Ovary (tissue), 9 donors: ENCODE data around the gene KCNMA1. TPM values are rescaled to one million over a fixed set of nuclear protein-coding genes. Genes with fewer than 3 reads are reported as not detected.

Experiments used
- DNase-seq, 5 donors: peaks; one replicate each; pipeline ENCODE4 v3.0.0-alpha.2; 2019 to 2020
- H3K27ac ChIP-seq, 2 donors: fragments of 200-600 bp; one replicate each; pipeline versions ENCODE4 v1.5.1 to v1.8.0; 2019 to 2022
- H3K27me3 ChIP-seq: fragments of 200-600 bp; one replicate; pipeline ENCODE4 v1.8.0; 2022
- H3K36me3 ChIP-seq: fragments of 200-600 bp; sonication (generic); one replicate; pipeline ENCODE4 v1.5.1; 2019
- H3K4me1 ChIP-seq: one replicate; pipeline ENCODE4 v1.8.1; 2013; ENCODE audit warnings: mild to moderate bottlenecking, moderate library complexity; ENCODE audit not compliant: insufficient read depth
- H3K4me3 ChIP-seq: fragments of 200-600 bp; sonication (generic); one replicate; pipeline ENCODE4 v1.5.1; 2017
- H3K9me3 ChIP-seq, 2 donors: fragments of 200-600 bp in 1 of 2; sonication (generic) in 1 of 2; one replicate each; pipeline versions ENCODE4 v1.5.1 to v1.8.1; 2013 to 2019; ENCODE audit warnings: mild to moderate bottlenecking in 1 of 2, moderate library complexity in 1 of 2
- CTCF ChIP-seq, 3 donors: fragments of 450-650 bp in 2 of 3; fragments of 200-600 bp in 1 of 3; IDR thresholded peaks; one replicate each; pipeline versions ENCODE4 v1.5.1 to v1.8.0; 2016 to 2022; ENCODE audit warnings: antibody characterized with exemption in 3 of 3, mild to moderate bottlenecking in 1 of 3
- EP300 ChIP-seq: sonication (generic); formaldehyde crosslinking; IDR thresholded peaks from one replicate; pipeline ENCODE4 v1.6.1; 2017; ENCODE audit warnings: antibody characterized with exemption
- POLR2A ChIP-seq: fragments of 450-650 bp; IDR thresholded peaks from one replicate; pipeline ENCODE4 v1.6.1; 2017; ENCODE audit warnings: antibody characterized with exemption, mild to moderate bottlenecking, moderate library complexity
- WGBS, 3 donors: extraction: QIAGEN DNeasy Blood & Tissue Kit in 1 of 3; methylation state at CpG; one replicate each; pipeline versions ENCODE4 v1.1.5 to v1.1.7; 2013 to 2017; 5-methylcytosine and 5-hydroxymethylcytosine counted together
- intact Hi-C, 4 donors: fragments of 100-400 bp; cut with DNase I; formaldehyde crosslinking; loops; one replicate each; pipeline versions ENCODE4 v1.11.0 to v1.15.1; 2022 to 2023
- polyA plus RNA-seq, 2 donors: library from polyadenylated mRNA; stranded (reverse); fragments of 200-250 nt in 1 of 2; fragments of 350-450 nt in 1 of 2; fragmentation: Illumina TruSeq in 1 of 2; extraction: RNeasy Lipid Tissue Mini Kit (QIAGEN cat#74804) in 1 of 2; gene quantifications; one replicate each; pipeline ENCODE4 v1.2.3, GENCODE V29; 2013 to 2014
- total RNA-seq, 7 donors: library from RNA; depleted of rRNA in 2 of 7; stranded (reverse); fragments of >200 nt in 2 of 7; fragmentation: NEBNext Ultra II Directional in 3 of 7; extraction: Animal tissue kit (Norgen Biotek cat#: 25700) in 3 of 7; gene quantifications; one replicate each; pipeline versions ENCODE4 v1.1.0 to v1.2.4, GENCODE V29; 2016 to 2023
- donor health status: DM: no; HTN: no; CAD: no; lungs with moderate emphysema.
- donor health status: DM: no; HTN: no; CAD: no.
- donor health status: Bipolar disorder and iron deficiency.
- donor health status: DM: yes; HTN: yes; CAD: no.
- donor health status: DM: no; HTN: no; CAD: no.
- donor health status: DM: yes; HTN: yes; CAD: no.

KCNMA1 gene
- total and polyA plus RNA-seq, 9 donors: 7.0 to 83.8 (median 25.1) TPM

GRCh38 chr10:77328272-77328816, 309.3 kb downstream of the KCNMA1 start:
- Histone ChIP-seq H3K27me3 (no peaks in the 10 kb centered on the region), H3K27ac (no peak overlapping the region), H3K36me3 (no peaks in the 10 kb centered on the region), H3K4me3 (no peak overlapping the region), H3K4me1 (no peaks in the 10 kb centered on the region), H3K9me3 (no peaks in the 10 kb centered on the region)
- WGBS, 3 donors: 61 to 67% (median 61%) methylated on average over 6 of the region's 6 CpGs
- intact Hi-C loops: no loop called here
- peak in 1 of 5 donors; percentile 22 for DNase-seq
- TF ChIP-seq EP300 (no peak), POLR2A (no peak), CTCF (IDR thresholded peaks at IDR 0.05) (no peak)

- Histone ChIP-seq H3K27ac (no peak overlapping the region), H3K9me3 (no peaks in the 10 kb centered on the region), H3K4me1 (no peaks in the 10 kb centered on the region), H3K27me3 (no peaks in the 10 kb centered on the region), H3K4me3 (no peak overlapping the region), H3K36me3 (no peaks in the 10 kb centered on the region)
- no peak for DNase-seq
- intact Hi-C loops: no loop called here
- 81 to 87% (median 84%) methylated on average over 4 of the region's 4 CpGs for WGBS, 3 donors
- TF ChIP-seq POLR2A: no peak
- TF ChIP-seq EP300: no peak
These were observed 312.4 kb downstream of the KCNMA1 start for GRCh38 chr10:77325233-77325537.

DNA sequence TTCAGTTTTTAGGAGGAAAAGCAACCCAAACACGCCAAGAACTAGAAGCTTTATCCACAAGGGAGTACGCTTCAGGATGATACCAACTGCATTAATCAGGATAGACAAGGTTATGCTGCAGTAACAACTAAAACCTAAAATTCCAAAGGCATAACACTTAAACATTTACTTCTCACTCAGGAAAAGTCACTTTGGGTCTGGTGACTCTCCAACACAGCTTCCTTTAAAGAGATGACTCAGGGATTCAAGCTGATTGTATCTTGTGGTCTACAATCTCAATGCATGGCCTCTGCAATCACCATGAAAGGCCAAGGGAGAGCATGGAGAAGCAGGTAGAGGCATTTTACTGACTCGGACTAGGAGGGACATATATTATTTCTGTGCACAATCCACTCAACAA, 315.8 kb downstream of the KCNMA1 start:
- Histone ChIP-seq H3K36me3 (no peaks in the 10 kb centered on the region), H3K9me3 (no peaks in the 10 kb centered on the region), H3K27ac (no peak overlapping the region), H3K27me3 (no peaks in the 10 kb centered on the region), H3K4me3 (no peak overlapping the region), H3K4me1 (no peaks in the 10 kb centered on the region)
- no peak for TF ChIP-seq EP300
- no peak for TF ChIP-seq POLR2A
- TF ChIP-seq CTCF (IDR thresholded peaks at IDR 0.05): no peak
- intact Hi-C loops: no loop called here
- no peak for DNase-seq
- 41 to 65% (median 42%) methylated on average over 3 of the region's 3 CpGs for WGBS, 3 donors

DNA sequence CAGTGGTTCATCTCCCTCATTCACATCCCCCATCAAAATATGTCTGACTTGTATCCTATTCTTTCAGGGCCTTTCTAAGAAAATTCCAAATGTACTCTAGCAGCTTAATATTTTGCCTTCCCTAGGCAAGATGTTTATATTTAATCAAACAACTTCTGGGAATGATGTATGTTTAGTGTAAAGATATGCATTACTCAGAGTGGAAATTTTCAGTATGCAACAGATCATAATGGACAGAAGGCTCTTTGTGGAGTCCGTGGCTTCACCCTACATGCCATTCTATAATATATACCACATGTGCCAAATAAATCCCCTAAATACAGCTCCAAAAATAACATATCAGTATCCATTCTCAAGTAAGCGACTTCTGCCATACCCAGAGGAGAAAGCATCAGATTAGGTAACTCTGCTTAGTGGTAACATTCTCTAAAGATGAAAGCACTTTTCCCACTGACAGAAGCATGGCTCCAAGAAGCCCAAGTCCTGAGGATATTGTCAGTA, 316.6 kb downstream of the KCNMA1 start:
- H3K36me3 ChIP-seq: no peaks in the 10 kb centered on the region
- intact Hi-C loops: no loop called here
- H3K4me3 ChIP-seq: no peak overlapping the region
- H3K27me3 ChIP-seq: no peaks in the 10 kb centered on the region
- DNase-seq: no peak
- no peaks in the 10 kb centered on the region for H3K9me3 ChIP-seq
- H3K27ac ChIP-seq: no peak overlapping the region
- WGBS, 3 donors: 41 to 59% (median 43%) methylated on average over 2 of the region's 2 CpGs
- TF ChIP-seq CTCF (IDR thresholded peaks at IDR 0.05) (no peak), POLR2A (no peak), EP300 (no peak)
- no peaks in the 10 kb centered on the region for H3K4me1 ChIP-seq

GRCh38 chr10:77319557-77319956, 318.1 kb downstream of the KCNMA1 start:
- DNase-seq: no peak
- Histone ChIP-seq H3K36me3 (no peaks in the 10 kb centered on the region), H3K27ac (no peak overlapping the region), H3K27me3 (no peaks in the 10 kb centered on the region), H3K9me3 (no peaks in the 10 kb centered on the region), H3K4me3 (no peak overlapping the region), H3K4me1 (no peaks in the 10 kb centered on the region)
- 83 to 90% (median 87%) methylated on average over 3 of the region's 3 CpGs for WGBS, 3 donors
- intact Hi-C loops: no loop called here
- TF ChIP-seq CTCF (IDR thresholded peaks at IDR 0.05) (no peak), POLR2A (no peak), EP300 (no peak)
